ENCODE data around the gene SCYGR3.
"Not testable (repeated sequence)": the region's sequence is repeated elsewhere in the genome, so short reads cannot be mapped to it uniquely, and the experiment has no call there.

Gene SCYGR3

DNA sequence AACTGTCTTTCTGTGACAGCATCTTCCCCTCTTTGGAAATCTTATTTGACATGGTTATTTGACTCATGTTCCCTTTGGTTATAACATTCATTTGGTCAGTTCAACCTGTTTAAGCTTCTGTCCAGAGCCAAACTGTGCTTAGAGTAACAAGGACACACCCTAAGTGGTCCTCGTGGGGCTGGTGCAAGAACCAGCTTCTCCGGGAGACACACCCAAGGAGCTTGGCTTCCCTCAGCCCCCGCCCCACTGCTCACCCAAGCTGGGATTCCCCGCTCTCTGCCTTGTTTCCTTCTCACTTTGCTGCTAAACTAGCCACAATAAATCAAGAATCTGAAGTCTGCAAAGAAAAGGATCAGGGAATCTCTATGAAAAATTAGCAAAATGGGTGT, 1.4 kb downstream of the SCYGR3 start:
- no peak for DNase-seq (ENCODE audit: low read depth)

GRCh38 chr2:227612546-227613271, 1.9 kb downstream of the SCYGR3 start:
- no peak for DNase-seq (ENCODE audit: low read depth)

GRCh38 chr2:227610123-227610522, 4.5 kb downstream of the SCYGR3 start:
- no peak for DNase-seq (ENCODE audit: low read depth)

- DNase-seq (ENCODE audit: low read depth): peak; percentile 5
These were observed 5.9 kb downstream of the SCYGR3 start for GRCh38 chr2:227608561-227609338.

- DNase-seq (ENCODE audit: low read depth): no peak
These were observed 6.7 kb downstream of the SCYGR3 start for GRCh38 chr2:227607941-227608340.

GRCh38 chr2:227606476-227606875, 8.2 kb downstream of the SCYGR3 start:
- no peak for DNase-seq (ENCODE audit: low read depth)

- DNase-seq (ENCODE audit: low read depth): no peak
These were observed 12.3 kb downstream of the SCYGR3 start for GRCh38 chr2:227602358-227602757.

DNA sequence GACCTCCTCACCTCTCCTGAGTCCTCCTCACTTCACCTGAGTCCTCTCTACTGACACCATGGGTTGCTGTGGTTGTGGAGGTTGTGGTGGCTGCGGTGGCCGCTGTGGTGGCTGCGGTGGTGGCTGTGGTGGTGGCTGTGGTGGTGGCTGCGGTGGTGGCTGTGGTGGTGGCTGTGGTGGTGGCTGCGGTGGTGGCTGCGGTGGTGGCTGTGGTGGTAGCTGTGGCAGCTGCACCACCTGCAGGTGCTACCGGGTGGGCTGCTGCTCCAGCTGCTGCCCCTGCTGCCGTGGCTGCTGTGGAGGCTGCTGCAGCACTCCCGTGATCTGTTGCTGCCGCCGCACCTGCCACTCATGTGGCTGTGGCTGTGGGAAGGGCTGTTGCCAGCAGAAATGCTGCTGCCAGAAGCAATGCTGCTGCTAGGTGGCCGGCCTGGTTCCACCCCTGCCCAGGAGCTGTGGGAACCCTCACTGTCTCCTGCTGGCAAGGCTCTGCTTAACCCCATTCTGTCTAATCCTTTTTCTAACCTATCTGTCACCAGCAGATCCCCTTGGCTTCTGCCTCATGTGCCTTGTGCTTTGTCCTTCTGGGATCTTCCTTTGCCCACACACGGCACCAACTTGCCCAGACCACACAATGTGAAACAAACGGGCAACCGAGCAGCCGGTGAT, 15.7 kb downstream of the SCYGR3 start, which contains the start of gene SCYGR2:
Gene SCYGR2 (plus strand): TSS at position 59 of the 669 bp plus-strand sequence. CDS start 0 bp downstream, at position 59.
- not testable (repeated sequence) for DNase-seq (ENCODE audit: low read depth)

DNA sequence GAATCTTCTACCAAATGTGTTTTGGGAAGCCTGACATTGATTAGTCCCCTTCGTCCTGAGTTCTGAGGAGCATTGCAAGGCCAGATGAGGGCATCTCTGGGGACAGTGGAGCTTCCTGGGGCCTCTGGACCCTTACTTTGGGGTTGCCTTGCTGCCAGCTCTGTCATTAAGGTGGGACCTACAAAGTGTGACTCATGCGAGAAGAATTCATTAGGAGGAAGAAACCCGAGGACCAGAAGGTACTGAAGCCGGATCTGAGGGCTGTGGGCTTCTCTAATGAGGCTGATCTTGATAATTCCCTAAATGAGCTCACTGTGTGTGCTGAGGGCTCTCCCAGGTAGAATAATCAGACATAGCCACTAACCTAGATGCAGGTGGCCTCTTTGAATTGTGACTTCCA, 16.6 kb downstream of the SCYGR3 start:
- DNase-seq (ENCODE audit: low read depth): no peak

- DNase-seq (ENCODE audit: low read depth): no peak
These were observed 17.6 kb downstream of the SCYGR3 start for GRCh38 chr2:227597036-227597435.

DNA sequence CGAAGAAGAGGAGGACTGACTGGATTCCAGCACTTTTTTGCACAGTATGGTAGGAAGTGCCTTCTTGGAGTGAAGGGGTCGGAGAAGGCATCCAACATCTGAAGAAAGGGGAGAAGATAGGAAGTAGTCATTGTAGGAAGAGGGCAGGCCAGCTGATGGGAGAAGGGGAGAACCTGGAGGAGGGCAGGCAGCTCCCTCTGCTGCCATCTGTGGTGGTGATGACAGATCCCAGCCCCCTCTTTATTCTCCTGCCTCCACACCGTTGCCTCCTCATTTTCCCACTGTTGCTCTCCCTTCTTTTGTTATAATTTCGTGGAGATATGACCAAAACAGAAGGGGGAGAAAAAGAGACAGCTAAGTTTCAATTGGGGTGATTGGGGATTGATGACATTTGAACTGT, 18.8 kb downstream of the SCYGR3 start:
- DNase-seq (ENCODE audit: low read depth): no peak

DNA sequence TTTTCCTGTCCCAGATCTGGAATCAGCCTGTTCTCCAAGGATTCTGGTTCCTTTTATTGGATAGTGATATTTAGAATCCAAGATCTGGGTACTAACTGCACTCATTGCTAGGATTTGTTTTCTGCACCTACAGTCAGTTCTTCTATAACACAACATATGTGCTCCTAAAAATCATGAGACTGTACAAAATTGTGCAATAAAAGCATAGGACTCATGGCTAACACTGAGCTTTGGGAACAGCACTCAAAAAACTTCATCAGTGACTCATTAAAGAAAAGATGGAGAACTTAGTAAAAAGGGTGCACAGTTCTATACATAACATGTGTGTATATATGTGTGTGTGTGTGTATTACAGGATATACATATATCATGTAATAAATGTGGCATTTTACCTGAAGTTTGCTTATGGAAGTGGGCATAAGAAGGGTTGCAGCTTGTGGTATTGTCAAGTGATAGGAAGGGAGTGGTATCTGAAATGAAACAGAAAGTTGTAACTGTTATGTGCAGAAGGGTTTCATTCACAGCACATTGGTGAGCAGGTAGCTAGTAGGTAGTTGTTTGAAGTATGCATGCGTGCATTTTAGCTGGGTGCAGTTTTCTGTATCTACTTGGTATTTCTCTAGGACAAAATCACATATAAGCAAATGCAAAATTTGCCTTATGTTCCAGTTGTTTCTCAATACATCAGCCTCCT, 21.8 kb downstream of the SCYGR3 start:
- no peak for DNase-seq (ENCODE audit: low read depth)

DNA sequence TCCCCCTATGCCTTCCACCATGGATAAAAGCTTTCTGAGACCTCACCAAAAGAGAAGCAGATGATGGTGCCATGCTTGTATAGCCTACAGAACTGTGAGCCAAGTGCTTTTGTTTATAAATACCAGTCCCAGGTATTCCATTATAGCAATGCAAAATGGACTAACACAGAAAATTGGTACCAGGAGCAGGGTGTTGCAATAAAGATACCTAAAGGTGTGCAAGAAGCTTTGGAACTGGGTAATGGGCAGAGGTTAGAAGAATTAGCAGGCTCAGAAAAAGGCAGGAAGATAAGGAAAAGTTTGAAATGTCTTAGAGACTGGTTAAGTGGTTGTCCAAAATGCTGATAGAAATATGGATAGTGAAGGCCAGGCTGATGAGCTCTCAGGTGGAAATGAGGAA, 32.3 kb downstream of the SCYGR3 start:
- no peak for DNase-seq (ENCODE audit: low read depth)

- DNase-seq (ENCODE audit: low read depth): no peak
These were observed 34.8 kb downstream of the SCYGR3 start for GRCh38 chr2:227579791-227580190.

GRCh38 chr2:227578642-227579041, 36.0 kb downstream of the SCYGR3 start:
- DNase-seq (ENCODE audit: low read depth): no peak

- no peak for DNase-seq (ENCODE audit: low read depth)
These were observed 37.1 kb downstream of the SCYGR3 start for GRCh38 chr2:227577555-227577954.

GRCh38 chr2:227576812-227577211, 37.8 kb downstream of the SCYGR3 start:
- DNase-seq (ENCODE audit: low read depth): no peak

DNA sequence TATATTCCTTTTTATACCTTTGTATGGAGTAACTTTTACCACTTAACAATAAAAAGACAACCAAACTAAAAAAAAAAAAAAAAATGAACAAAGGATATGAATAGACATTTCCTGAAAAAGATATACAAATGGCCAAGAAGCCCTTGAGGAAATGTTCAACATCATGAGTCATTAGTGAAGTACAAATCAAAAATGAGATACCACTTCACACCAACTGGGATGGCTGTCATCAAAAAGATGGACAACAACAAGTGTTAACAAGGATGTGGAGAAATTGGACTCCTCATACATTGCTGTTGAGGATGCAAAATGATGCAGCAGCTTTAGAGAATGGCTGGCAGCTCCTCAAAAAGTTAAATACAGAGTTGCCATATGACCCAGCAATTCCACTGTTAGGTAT, 38.5 kb downstream of the SCYGR3 start:
- DNase-seq (ENCODE audit: low read depth): no peak

- DNase-seq (ENCODE audit: low read depth): no peak
These were observed 44.0 kb downstream of the SCYGR3 start for GRCh38 chr2:227570615-227571014.

DNA sequence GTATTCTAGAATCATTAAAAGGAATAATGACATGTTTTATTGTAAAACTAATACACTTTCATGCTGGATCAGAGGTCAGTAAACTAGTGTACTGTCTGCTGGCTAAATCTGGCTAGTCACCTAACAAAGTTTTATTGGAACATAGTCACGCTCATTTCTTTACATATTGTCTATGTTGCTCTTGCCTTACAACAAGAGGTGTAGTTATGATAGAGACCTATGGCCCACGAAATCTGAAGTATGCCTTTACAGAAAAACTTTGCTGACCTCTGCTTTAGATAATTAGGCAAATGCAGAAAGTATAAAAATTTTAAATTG, 45.8 kb downstream of the SCYGR3 start:
- no peak for DNase-seq (ENCODE audit: low read depth)

DNA sequence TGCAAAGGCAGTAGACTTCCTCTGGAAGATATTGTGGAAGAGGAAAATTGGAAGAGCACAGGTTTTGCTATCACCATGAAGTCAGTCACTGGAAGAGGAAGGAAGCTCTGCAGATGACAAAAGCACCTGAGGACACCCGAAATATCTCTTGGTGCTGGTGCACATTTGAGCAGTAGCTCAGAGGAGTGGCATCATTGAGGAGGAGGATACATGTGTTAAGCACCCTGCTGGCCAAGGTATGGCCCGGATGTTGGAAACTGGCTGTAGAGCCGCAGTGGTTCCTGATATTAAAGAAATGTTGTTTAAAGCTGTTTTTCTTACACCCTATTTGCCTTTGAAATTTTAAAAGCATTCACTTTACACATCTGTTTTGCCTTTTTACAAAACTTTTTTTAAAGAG, 48.6 kb downstream of the SCYGR3 start:
- no peak for DNase-seq (ENCODE audit: low read depth)

DNA sequence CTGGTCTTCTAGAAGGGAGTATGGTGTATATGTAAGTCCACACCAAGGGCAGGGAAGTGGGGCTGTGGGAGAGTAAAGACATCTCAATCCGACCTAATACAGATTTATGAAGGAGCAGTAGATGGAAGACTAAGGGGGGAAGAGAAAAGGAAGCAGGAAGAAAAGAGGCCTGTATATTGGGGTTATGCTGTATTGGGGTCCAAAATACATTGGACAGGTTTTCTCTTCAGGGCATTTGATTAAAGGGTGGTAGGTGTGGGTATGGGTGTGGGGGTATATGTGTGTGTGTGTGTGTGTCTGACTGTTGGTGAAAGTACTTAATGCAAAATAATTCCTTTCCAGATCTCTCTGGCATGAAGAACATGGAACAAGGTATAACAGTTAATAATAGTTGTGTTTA, 49.6 kb downstream of the SCYGR3 start:
- DNase-seq (ENCODE audit: low read depth): no peak

Measured in stimulated activated CD8-positive, alpha-beta memory T cell treated with anti-CD3 and anti-CD28 coated beads, Interleukin-12 subunit alpha, Interleukin-12 subunit beta, amount 100 ng/mL, for 4 hours (primary cell).